GM21381 (cell line): Measurements from ENCODE around the gene CEP78.
"Not testable (repeated sequence)": the region's sequence is repeated elsewhere in the genome, so short reads cannot be mapped to it uniquely, and the experiment has no call there.

Source experiments
- ATAC-seq: cut with Tn5 transposase; IDR thresholded peaks from one replicate; pipeline ENCODE4 v1.9.1; 2021; ENCODE audit warnings: mild to moderate bottlenecking, moderate library complexity; ENCODE audit not compliant: unreplicated experiment

Gene CEP78

DNA sequence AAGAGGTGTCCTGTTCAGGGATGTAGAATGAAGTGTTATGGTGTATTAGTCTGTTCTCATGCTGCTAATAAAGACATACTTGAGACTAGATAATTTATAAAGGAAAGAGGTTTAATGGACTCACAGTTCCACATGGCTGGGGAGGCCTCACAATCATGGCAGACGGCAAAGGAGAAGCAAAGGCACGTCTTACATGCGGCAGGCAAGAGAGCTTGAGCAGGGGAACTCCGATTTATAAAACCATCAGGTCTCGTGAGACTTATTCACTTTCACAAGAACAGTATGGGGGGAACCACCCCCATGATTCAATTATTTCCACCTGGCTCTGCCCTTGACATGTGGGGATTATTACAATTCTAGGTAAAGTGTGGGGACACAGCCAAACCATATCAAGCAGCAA lies 3.4 kb upstream of the CEP78 start:
- not testable (repeated sequence) for ATAC-seq

DNA sequence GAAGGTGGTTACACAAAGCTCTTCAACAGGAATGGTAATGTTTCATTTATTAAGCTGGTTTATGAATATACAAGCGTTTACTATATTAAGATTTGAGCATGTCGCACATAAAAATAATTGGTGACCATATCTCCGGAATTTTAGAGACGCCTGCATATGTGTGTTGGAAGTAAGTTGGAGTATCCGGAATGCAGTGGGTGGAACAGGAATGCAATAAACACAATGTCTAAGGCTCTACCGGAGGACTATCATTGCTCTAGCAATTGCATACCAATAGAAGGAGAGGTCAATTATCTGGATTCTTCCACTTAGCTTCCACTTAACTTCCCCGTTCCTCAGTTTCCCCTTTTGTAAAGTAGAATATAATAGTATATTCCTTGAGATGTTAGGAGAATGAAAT lies 1.1 kb upstream of the CEP78 start:
- no peak for ATAC-seq

DNA sequence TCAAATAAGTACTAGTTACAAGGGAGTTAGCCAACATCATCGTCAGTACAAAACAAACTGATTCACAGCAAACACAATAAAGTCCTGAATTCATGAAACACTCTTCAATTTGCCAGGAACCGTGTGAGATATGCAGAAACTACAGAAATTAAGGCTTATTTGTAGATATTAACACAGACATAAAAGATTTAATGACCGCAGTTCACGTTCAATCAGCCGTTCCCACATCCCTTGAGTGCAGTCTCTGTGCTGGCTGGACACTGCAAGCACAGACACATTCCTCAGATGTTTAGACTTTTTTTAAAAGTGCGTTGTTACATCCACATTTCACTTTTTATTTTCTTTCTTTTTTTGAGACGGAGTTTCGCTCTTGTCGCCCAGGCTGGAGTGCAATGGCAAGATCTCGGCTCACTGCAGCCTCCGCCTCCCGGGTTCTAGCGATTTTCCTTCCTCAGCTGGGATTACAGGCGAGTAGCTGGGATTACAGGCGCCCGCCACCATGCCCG lies 566 bp upstream of the CEP78 start:
- no peak for ATAC-seq

DNA sequence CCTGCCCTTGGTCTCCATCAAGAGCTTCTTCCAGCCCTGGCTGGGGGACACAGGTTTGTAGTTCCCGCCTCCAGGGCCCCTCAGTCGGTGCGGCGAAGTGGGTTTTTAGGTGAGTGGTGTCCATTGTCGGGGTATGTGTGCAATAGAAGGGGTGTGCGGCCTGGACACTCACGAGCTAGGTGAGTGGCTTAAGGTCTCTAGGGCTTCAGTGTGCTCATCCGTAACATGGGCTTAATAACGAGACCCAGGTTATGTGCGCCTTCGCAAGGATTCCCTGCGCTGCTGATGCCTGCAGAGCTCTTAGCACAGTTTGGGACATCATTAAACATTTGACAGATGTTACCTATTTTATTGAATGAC lies 656 bp downstream of the CEP78 start:
- ATAC-seq = peak; percentile 12

DNA sequence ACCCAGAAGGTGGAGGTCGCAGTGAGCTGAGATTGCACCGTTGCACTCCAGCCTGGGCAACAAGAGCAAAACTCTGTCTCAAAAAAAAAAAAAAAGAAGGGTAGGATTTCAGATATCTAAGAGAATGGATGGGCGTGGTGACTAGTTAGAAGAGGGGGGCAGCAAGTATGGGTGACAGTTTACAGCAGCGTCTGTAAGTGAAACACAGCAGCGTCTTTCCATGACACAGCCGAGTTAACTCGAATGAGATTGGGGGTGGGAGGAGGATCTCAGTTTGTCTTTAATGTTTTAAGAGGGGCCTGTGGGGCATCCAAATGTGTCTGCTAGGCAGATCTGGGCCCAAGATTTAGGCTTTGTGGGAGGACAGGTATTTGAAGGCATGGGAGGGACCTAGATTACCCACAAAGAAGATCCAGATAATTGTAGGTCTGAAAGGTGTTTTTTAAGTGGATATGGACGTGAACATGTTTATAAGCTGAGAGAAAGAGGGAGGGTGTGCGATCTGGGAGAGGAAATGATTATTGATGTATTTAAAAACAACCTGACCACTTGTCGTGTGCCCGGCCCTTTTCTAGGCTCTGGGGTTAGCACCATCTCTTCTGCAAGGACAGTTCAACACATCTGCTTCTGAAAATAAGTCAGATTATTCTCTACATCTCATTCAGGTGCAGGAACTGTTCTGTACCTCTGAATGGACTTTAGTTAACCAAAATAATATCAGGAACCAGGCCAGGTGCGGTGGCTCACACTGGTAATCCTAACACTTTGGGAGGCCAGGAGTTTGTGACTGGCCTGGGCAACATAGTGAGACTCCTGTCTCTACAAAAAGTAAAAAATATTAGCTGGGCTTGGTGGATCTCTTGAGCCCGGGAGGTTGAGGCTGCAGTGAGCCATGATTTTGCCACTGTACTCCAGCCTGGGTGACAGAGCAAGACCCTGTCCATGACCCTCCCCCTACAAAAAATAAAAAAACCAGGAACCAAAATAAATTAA lies 2.5 kb downstream of the CEP78 start:
- ATAC-seq = no peak

DNA sequence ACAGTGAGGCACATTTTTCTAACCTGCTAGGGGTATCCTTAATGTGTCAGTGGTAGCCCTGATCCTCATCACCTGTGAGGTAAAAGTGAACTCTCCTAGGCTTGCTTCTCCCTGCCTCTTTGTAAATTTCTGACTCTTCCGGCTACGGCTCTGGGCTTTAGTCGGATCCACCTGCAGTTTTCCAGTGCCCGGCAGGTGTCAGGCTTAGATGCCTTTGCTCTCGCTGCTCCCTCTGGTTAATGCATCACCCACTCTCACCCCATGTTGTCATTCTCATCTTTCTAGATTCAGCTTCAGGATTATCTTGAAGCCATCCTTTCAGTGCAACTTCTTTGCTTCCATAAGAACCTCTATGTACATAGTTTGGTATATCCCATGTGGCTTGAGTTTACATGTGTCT lies 3.6 kb downstream of the CEP78 start:
- no peak for ATAC-seq

DNA sequence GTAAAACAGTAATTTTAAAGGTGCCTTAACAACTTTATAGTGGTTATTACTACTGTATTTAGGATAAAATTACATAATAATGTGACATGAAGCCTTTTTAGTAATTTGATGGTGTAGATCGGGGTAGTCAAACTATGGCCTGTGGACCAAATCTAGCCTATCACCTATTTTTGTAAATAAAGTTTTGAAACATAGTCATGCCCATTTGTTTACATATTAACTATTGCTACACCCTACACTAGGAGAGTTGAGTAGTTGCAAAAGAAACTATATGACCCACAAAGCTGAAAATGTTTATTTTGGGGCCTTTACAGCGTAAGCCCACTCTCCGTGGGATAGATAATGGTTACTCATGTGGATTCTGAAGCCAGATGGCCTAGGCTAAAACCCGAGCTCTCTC lies 6.2 kb downstream of the CEP78 start:
- no peak for ATAC-seq

DNA sequence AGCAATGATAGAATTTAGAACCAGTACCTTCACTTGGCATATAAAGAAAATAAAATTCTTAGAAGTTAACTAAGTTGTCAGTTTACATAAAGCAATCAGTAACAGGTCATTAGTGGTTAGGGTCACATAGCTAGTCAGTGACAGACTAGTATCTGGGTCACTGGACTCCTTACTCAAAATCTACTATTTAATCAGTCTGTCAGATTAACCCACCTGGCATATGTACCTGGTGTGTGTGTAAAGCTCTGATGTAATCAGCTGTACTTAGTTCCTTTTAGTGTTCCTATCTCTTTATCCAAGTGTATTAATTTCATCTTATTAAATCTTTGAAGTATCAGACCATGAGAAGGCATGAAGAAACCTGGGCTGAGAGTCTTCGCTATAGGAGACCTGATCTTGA lies 7.3 kb downstream of the CEP78 start:
- ATAC-seq = no peak

DNA sequence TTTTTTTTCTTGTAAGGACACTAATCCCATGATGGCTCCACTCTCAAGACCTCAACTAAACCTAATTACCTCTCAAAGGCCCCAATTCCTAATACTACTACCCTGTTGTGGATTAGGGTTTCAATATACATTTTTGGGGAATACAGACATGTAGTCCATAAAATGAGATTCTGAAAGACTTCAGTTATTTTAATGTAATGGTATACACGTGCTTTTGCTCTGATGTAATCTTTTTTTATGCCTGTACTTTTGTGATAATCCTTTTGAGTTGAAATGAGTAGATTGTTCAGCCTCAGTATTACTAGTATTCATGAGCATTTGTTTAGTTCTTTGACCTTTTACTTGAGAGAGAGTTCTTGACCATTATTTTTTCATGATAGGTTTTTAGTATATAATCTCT lies 9.5 kb downstream of the CEP78 start:
- ATAC-seq = no peak

DNA sequence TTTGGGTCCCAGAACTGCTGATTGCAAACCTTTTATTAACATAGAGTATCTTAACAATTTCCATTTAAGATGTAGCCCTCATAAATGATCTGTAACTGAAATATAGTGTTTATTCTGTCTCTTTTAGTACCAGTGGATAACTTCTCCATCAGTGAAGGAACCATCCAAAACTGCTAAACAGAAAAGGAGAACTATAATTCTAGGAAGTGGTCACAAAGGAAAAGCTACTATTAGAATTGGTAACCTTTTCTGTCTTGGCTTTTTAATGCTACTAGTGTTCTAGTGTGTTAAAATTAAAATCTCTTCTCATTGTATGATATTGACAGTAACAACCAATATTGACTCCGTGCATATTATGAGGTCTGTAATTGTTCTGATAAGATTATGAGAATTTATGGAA lies 12.8 kb downstream of the CEP78 start:
- ATAC-seq = no peak

DNA sequence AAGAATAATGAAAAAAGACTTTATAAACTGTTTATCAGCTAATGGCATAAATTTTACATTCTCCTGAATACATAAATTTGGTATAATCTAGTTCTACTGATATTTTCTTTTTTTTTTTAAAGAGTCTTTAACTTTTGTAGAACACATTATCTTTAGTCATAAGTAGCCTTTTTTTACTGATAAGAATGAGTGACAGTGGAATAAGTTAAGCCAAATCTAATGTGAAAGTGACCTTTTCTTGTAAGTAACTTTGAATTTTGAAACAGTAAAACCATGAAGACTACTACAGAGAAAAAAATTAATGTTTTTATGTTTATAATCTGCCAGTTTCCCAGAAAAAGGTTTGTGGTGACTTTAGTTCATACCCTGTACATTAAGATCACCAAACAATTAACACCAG lies 13.7 kb downstream of the CEP78 start:
- ATAC-seq = no peak

DNA sequence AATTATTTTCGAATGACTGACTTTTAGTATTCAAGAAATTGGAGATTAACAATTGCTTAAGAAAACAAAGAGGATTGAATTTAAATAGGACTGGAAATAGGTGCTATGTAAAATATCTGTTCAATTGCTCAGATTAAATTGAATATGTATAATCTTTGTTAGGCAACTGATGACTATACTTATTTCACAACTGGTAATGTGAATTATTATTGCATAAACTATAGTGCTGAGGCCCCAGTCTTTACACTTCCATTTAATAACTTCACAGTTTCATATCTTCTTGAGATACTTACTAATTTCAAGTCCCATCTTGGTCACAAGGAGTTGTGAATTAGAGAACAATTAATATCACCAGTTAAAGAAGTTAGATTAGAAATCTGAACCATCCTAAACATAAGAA lies 16.7 kb downstream of the CEP78 start:
- no peak for ATAC-seq

DNA sequence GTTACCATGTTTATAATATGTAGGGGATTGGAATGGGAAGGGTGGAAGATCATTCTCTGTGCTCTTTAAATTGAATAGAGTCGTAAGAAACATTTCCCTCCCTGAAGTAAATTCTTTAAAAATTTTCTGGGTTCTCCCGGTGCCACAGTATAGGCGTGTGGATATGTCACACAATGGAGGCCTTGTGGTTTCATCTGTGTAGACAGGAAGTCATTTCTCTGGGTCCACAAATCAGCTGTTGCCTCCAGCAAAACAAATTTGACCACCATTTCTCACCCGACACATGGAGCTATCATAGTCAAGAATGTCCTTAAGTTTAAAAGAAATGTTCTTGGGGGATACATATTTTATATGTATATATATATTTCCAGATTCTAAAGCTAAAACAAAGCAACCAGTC lies 17.4 kb downstream of the CEP78 start:
- no peak for ATAC-seq

DNA sequence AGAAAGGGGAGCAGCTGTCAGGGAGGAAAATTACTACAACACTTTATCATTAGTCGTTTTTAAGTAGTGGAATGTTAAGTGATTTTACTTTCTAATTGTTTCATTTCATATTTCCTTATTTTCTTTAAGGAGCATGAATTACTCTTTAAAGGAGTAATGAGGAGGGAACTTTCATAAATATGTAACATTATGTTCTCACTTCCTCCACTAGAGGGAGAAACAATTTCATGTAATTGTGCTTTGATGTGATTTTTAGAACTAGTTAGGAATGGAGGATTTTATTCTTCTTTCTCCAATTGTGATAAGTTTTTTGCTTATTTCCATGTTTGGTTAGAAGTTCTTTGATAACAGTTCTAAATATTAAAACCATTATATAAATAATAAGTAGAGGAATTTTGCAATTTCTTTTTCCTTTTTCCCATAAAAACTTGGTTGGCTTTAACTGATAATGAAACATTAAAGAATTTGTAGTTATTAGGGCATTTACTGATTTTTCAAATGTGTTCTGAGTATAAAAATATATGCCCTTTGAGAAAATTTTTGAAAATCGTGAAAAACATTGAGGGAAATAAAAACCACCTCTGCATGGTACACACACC lies 25.6 kb downstream of the CEP78 start:
- no peak for ATAC-seq

DNA sequence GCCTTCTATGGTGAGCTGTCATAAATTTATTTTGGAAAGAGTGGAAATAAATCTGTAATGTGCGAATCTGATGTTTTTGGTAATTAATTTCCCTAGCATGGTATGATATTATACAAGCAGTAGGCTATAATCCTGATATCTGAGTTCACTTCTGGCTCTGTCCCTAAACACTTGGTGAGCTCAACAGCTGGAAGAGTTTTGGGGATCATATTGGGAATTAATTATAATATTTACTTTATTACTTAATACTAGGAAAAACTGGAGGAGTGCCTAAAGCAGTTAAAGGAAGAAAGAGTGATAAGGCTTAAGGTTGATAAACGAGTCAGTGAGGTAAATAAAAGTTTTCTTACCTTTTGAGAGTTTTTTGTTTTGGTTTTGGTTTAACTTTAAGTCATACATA lies 26.8 kb downstream of the CEP78 start:
- ATAC-seq = no peak

DNA sequence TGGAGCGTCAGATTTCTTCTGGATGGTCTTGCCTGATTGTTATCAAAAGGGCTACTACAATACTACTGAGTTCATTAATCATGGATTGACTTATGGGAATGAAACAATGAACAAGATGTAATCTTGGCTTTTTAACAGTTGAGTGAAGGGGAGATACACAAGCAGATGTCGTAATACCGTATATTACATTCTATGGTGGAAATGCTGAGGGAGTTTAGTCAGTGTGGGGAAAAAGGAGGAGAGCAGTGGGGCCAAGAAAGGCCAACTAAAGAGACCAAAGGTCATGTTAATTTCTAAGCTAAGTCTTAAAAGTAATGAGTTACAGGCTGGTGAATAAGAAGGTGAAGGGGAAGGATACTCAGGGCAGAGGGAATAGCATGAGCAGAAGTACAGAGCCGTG lies 32.0 kb downstream of the CEP78 start:
- no peak for ATAC-seq

DNA sequence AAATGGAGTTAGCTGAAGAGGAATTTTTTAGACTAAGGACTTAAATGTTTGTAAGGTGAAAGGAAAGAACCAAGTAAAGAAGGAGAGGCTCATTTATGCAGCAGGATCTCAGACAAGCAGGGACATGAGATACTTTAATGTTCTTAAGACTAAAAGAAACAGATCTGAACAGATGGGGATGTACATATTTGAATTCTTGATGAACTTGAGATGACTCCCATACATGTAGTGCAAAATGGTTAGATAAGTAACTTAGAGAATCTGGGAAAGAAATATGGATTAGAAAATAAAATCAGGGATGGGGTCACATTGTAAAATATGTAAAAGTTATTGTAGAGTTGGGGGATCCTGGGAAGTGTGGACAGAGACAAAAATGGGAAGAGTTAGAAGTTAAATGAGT lies 33.9 kb downstream of the CEP78 start:
- ATAC-seq = no peak

DNA sequence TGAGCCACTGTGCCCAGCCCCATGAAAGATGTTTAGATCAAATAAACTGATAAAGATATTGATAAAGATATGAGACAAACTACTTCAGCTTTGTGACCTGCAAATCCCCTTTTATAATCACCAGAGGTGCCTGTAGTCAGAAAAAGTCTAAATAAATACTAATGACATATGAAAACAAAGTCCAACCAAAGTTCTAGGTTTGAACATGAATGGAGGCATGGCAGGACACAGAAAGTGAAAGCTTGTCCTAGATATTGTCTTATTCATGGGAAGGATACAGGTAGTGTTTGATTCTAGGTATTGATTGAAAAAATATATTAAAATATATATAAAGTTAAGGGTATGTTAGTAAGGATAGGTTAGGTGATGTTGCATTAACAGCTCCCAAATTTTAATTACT lies 36.4 kb downstream of the CEP78 start:
- no peak for ATAC-seq

DNA sequence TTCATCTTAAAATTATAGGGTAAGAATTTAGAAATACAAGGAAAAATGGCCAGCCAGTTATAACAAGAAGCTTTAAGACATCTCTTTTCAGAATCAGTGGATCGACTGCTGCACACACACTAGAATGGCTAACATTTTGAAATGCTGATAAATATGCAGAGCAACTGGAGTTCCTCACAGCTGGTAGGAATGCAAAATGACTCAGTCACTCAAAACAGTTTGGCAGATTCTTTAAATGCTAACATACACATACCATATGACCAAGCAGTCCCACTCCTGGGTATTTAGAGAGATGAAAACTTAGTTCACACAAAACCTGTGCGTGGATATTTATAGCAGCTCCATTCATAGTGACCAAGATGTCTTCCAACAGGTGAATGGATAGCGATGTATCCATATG lies 37.9 kb downstream of the CEP78 start:
- no peak for ATAC-seq

DNA sequence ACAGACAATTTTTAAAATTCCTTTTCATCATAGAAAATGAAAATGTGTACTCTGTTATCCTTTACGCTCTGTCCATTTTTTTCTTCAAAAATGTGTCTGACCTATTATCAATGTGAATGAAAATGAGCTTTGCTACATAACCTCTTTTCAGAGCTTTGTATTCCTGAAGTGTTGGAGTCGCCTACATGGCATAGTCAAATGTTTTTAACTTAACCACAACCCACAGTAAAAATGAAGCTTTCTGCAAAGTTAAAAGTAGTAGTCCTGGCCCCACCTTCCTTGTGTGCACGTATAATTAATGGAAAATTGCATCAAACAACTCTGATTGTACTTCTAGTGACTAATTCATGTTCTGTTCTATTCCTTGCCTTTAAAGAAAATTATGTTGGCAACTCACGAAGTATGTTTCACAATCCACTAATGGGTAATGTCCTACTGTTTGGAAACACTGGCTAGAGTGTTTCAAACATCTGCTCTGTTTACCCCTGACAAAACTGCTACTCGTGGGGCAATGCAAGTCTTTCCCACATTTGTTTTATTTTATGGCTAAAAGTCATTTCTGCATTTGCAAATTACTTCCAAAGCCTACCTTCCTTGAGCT lies 42.4 kb downstream of the CEP78 start:
- no peak for ATAC-seq

DNA sequence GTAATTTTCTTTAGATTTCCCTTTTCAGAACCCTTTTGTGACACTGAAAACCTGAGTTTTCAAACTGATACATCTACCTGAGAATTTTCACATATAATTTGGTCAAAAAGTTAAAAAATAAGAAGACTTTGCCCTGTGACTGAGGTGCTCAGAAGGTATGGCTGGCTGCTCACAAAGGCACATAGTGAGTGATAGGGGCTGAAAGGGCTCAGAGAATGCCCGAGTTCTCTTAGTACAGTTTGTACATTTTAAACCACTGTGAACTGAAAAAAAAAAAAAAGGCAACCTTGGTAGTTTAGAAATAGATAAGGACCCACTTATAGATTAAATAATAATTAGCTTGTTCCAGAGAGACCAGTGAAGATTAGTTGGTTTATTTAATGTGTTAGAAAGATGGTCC lies 42.9 kb downstream of the CEP78 start:
- ATAC-seq = no peak
